A549 (cell line): Measurements from ENCODE around the gene CARD19. TPM values are rescaled to one million over a fixed set of nuclear protein-coding genes. Genes with fewer than 3 reads are reported as not detected.

ENCODE experiments used
- ATAC-seq, 2 experiments: fragments of 200-7000 bp in 1 of 2; fragments of >200 bp in 1 of 2; cut with Nextera tagmentation in 1 of 2; cut with Tn5 transposase in 1 of 2; 3 replicates each; pipeline versions ENCODE4 v1.8.0 to v1.9.1; 2018 to 2020; ENCODE audit warnings: mild to moderate bottlenecking in 1 of 2, moderate library complexity in 1 of 2
- CTCF ChIA-PET: fragments of 300-600 bp; sonication (Branson Sonifier 250); formaldehyde crosslinking; extraction: SDS; loops from one replicate; lab custom pipeline; 2021; ENCODE audit warnings: antibody characterized with exemption, inconsistent platforms; lab: Yijun Ruan, JAX
- POLR2A ChIA-PET: fragments of 350-600 bp; formaldehyde crosslinking; extraction: SDS; loops from one replicate; lab custom pipeline; 2021; ENCODE audit warnings: antibody characterized with exemption, inconsistent platforms; lab: Yijun Ruan, JAX
- DNase-seq, 2 experiments: peaks; one replicate each; pipeline versions ENCODE4 v3.0.0 to v3.0.0-alpha.2; 2011 to 2016; ENCODE audit warnings: low read depth in 1 of 2, low spot score in 1 of 2
- FAIRE-seq: peaks from 2 replicates; lab custom pipeline; 2011; peaks lifted over from hg19 to GRCh38; lab: Jason Lieb, UNC
- H3K27ac ChIP-seq, 2 experiments: fragments of >200 bp; sonication (Bioruptor Twin); formaldehyde crosslinking; 3 replicates each; pipeline ENCODE4 v1.5.1; 2016 to 2017
- H3K4me1 ChIP-seq: fragments of >200 bp; sonication (Bioruptor Twin); formaldehyde crosslinking; 3 replicates; pipeline ENCODE4 v1.6.1; 2016
- H3K4me2 ChIP-seq: fragments of >200 bp; sonication (Bioruptor Twin); formaldehyde crosslinking; 3 replicates; pipeline ENCODE4 v1.6.1; 2016
- H3K4me3 ChIP-seq: fragments of >200 bp; sonication (Bioruptor Twin); formaldehyde crosslinking; 3 replicates; pipeline ENCODE4 v1.5.1; 2016
- H3K9me3 ChIP-seq: fragments of >200 bp; sonication (Bioruptor Twin); formaldehyde crosslinking; 3 replicates; pipeline ENCODE4 v1.6.1; 2016
- BCL3 ChIP-seq: fragments of >200 bp; sonication (Bioruptor Twin); formaldehyde crosslinking; IDR thresholded peaks from 3 replicates; pipeline ENCODE4 v1.6.1; 2016
- CEBPB ChIP-seq, 2 experiments: fragments of >200 bp in 1 of 2; sonication (Bioruptor Twin) in 1 of 2; formaldehyde crosslinking in 1 of 2; IDR thresholded peaks; 2 replicates each; pipeline ENCODE4 v1.6.1; 2012 to 2016
- CHD2 ChIP-seq: fragments of 150-350 bp; IDR thresholded peaks from 2 replicates; pipeline ENCODE4 v1.6.1; 2014; ENCODE audit warnings: low read length; ENCODE audit not compliant: partially characterized antibody
- CHD4 ChIP-seq: fragments of 200-600 bp; sonication (generic); IDR thresholded peaks from 2 replicates; pipeline ENCODE4 v1.6.1; 2016; ENCODE audit warnings: antibody characterized with exemption, mild to moderate bottlenecking, borderline replicate concordance
- CTCF ChIP-seq: fragments of >200 bp; sonication (Bioruptor Twin); formaldehyde crosslinking; IDR thresholded peaks from 3 replicates; pipeline ENCODE4 v1.5.1; 2016
- E2F6 ChIP-seq: IDR thresholded peaks from 2 replicates; pipeline ENCODE4 v1.6.1; 2012; ENCODE audit warnings: low read depth, borderline replicate concordance
- EHF ChIP-seq: fragments of 250-450 bp; sonication (Bioruptor Pico); IDR thresholded peaks from 2 replicates; pipeline ENCODE4 v1.5.0; 2020; ENCODE audit warnings: mild to moderate bottlenecking
- EHMT2 ChIP-seq: fragments of 200-600 bp; sonication (generic); IDR thresholded peaks from 2 replicates; pipeline ENCODE4 v1.6.1; 2016; ENCODE audit warnings: antibody characterized with exemption, low read depth, mild to moderate bottlenecking, moderate library complexity
- EP300 ChIP-seq, 2 experiments: fragments of >200 bp; sonication (Bioruptor Twin); formaldehyde crosslinking; IDR thresholded peaks; 2 replicates in 1 of 2; 3 replicates in 1 of 2; pipeline ENCODE4 v1.6.1; 2016 to 2017
- FOSB ChIP-seq: fragments of 250-450 bp; sonication (Bioruptor Pico); IDR thresholded peaks from 2 replicates; pipeline ENCODE4 v1.5.0; 2020; ENCODE audit warnings: mild to moderate bottlenecking, moderate library complexity
- FOSL2 ChIP-seq, 2 experiments: fragments of 450-650 bp in 1 of 2; fragments of >200 bp in 1 of 2; sonication (Bioruptor Twin) in 1 of 2; formaldehyde crosslinking; IDR thresholded peaks; 2 replicates each; pipeline versions ENCODE4 v1.5.0 to v1.6.1; 2016 to 2020; ENCODE audit warnings: mild to moderate bottlenecking in 1 of 2, moderate library complexity in 1 of 2
- FOXS1 ChIP-seq: fragments of 250-450 bp; sonication (Bioruptor Pico); IDR thresholded peaks from 2 replicates; pipeline ENCODE4 v1.5.0; 2020; ENCODE audit warnings: mild to moderate bottlenecking, moderate library complexity
- GATA3 ChIP-seq: IDR thresholded peaks from 2 replicates; pipeline ENCODE4 v1.6.1; 2012; ENCODE audit warnings: borderline replicate concordance
- HDAC2 ChIP-seq: fragments of 200-600 bp; sonication (generic); IDR thresholded peaks from 2 replicates; pipeline ENCODE4 v1.6.1; 2016
- HES2 ChIP-seq: fragments of >200 bp; sonication (Bioruptor Twin); formaldehyde crosslinking; IDR thresholded peaks from 2 replicates; pipeline ENCODE4 v1.6.1; 2016
- HOXB5 ChIP-seq: fragments of 250-450 bp; sonication (Bioruptor Pico); IDR thresholded peaks from 2 replicates; pipeline ENCODE4 v1.5.0; 2020; ENCODE audit warnings: mild to moderate bottlenecking, moderate library complexity
- JUNB ChIP-seq: fragments of >200 bp; sonication (Bioruptor Twin); formaldehyde crosslinking; IDR thresholded peaks from 2 replicates; pipeline ENCODE4 v1.6.1; 2016
- MAFK ChIP-seq: fragments of 450-650 bp; IDR thresholded peaks from 2 replicates; pipeline ENCODE4 v1.6.1; 2014; ENCODE audit not compliant: partially characterized antibody
- MAX ChIP-seq: IDR thresholded peaks from 2 replicates; pipeline ENCODE4 v1.6.1; 2012
- MAZ ChIP-seq: fragments of 150-350 bp; IDR thresholded peaks from 2 replicates; pipeline ENCODE4 v1.6.1; 2014; ENCODE audit warnings: antibody characterized with exemption, low read depth, low read length, borderline replicate concordance
- MYC ChIP-seq: IDR thresholded peaks from 2 replicates; pipeline ENCODE4 v1.6.1; 2012; ENCODE audit warnings: mild to moderate bottlenecking, inconsistent platforms, low read length, improper control_type of control experiment, borderline replicate concordance
- NFE2L2 ChIP-seq: fragments of 150-350 bp; conservative IDR thresholded peaks from 2 replicates; pipeline ENCODE4 v1.6.1; 2014; ENCODE audit warnings: low read length
- POLR2A ChIP-seq: IDR thresholded peaks from 2 replicates; pipeline ENCODE4 v1.6.1; 2012; ENCODE audit warnings: mild to moderate bottlenecking, low read length
- RAD21 ChIP-seq, 2 experiments: fragments of >200 bp in 1 of 2; sonication (Bioruptor Twin) in 1 of 2; formaldehyde crosslinking in 1 of 2; IDR thresholded peaks in 1 of 2; conservative IDR thresholded peaks in 1 of 2; 2 replicates in 1 of 2; 3 replicates in 1 of 2; pipeline ENCODE4 v1.6.1; 2012 to 2018; ENCODE audit warnings: inconsistent platforms in 1 of 2
- RARB ChIP-seq: fragments of 250-450 bp; sonication (Bioruptor Pico); IDR thresholded peaks from 2 replicates; pipeline ENCODE4 v1.8.0; 2021; ENCODE audit warnings: mild to moderate bottlenecking, moderate library complexity
- RCOR1 ChIP-seq: fragments of 150-350 bp; IDR thresholded peaks from 2 replicates; pipeline ENCODE4 v1.6.1; 2014; ENCODE audit warnings: antibody characterized with exemption, low read length, low read depth
- RFX5 ChIP-seq: fragments of 450-650 bp; IDR thresholded peaks from 2 replicates; pipeline ENCODE4 v1.7.1; 2014; ENCODE audit warnings: antibody characterized with exemption, mild to moderate bottlenecking, moderate library complexity
- TFCP2L1 ChIP-seq: fragments of 250-450 bp; sonication (Bioruptor Pico); IDR thresholded peaks from 2 replicates; pipeline ENCODE4 v1.5.0; 2021; ENCODE audit warnings: mild to moderate bottlenecking
- ZC3H11A ChIP-seq: fragments of 450-650 bp; IDR thresholded peaks from 2 replicates; pipeline ENCODE4 v1.6.1; 2014; ENCODE audit warnings: antibody characterized with exemption, mild to moderate bottlenecking
- ZFP36 ChIP-seq: fragments of 450-650 bp; IDR thresholded peaks from 2 replicates; pipeline ENCODE4 v1.6.1; 2014; ENCODE audit warnings: borderline replicate concordance; ENCODE audit not compliant: partially characterized antibody
- ZNF302 ChIP-seq: fragments of 250-450 bp; sonication (Bioruptor Pico); IDR thresholded peaks from 2 replicates; pipeline ENCODE4 v1.9.0; 2021; ENCODE audit warnings: inconsistent platforms, mild to moderate bottlenecking, moderate library complexity
- WGBS: methylation state at CpG from one replicate; pipeline ENCODE4 v1.1.6; 2017; ENCODE audit errors: missing lambda C conversion rate; 5-methylcytosine and 5-hydroxymethylcytosine counted together
- polyA plus RNA-seq, 4 experiments: library from polyadenylated mRNA; depleted of rRNA in 3 of 4; stranded (reverse); fragments of >200 nt; fragmentation: RNase III in 1 of 4; extraction: RNeasy Plus Mini Kit Qiagen cat#74134 plus additional on column Dnase treatment in 1 of 4; gene quantifications; 2 replicates in 3 of 4; 3 replicates in 1 of 4; pipeline ENCODE4 v1.2.3, GENCODE V29; 2011 to 2017

The CARD19 gene
- polyA plus RNA-seq, 2 of the 4 experiments (the other 2 are of a cell fraction): 27.6 to 30.3 TPM

GRCh38 chr9:93119703-93119952 is 23.6 kb downstream of the CARD19 start:
- ATAC-seq (peak in 1 of 2 experiments; percentile 5; a peak in 2 of 6 replicates), FAIRE-seq (no peak), DNase-seq (no peak)
- H3K27ac ChIP-seq: peak overlapping the region; percentile 85 to 95
- H3K9me3 ChIP-seq: no peaks in the 10 kb centered on the region
- CTCF ChIA-PET: interaction anchor here (1.0 to 8.0 kb wide), 14 partner anchors 11 to 447 kb away, joined by 3 to 109 read pairs (median 5); partner anchors contain the start of gene NINJ1
- WGBS: 53% methylated on average over 5 of the region's 5 CpGs
- no peak overlapping the region for H3K4me3 ChIP-seq
- POLR2A ChIA-PET: interaction anchor here (0.6 to 1.8 kb wide), 5 partner anchors 11 to 24 kb away, joined by 3 to 35 read pairs (median 5); partner anchors contain the start of genes CARD19 and NINJ1
- peaks cover 36% of the 10 kb centered on the region for H3K4me1 ChIP-seq
- H3K4me2 ChIP-seq: peak overlapping the region; percentile 68
- no peak for TF ChIP-seq ZC3H11A
- no peak for TF ChIP-seq MAFK
- no peak for TF ChIP-seq CHD4
- no peak for TF ChIP-seq ZNF302 (CRISPR knock-in tag)
- TF ChIP-seq CHD2: no peak
- no peak for TF ChIP-seq RARB (CRISPR knock-in tag)
- no peak for TF ChIP-seq HDAC2
- no peak for TF ChIP-seq CTCF
- TF ChIP-seq HES2: no peak
- TF ChIP-seq FOSB: no peak
- TF ChIP-seq EHMT2: no peak
- TF ChIP-seq, all 56 proteins: peak for 0

GRCh38 chr9:93119953-93120845 is 24.2 kb downstream of the CARD19 start:
- 50% methylated on average over 20 of the region's 23 CpGs for WGBS
- ChIA-PET CTCF (interaction anchor here (0.6 to 8.0 kb wide), 16 partner anchors 10 to 446 kb away, joined by 3 to 109 read pairs (median 4); partner anchors contain the start of gene NINJ1), POLR2A (interaction anchor here (0.6 to 1.8 kb wide), 6 partner anchors 10 to 24 kb away, joined by 3 to 35 read pairs (median 4); partner anchors contain the start of genes CARD19 and NINJ1)
- peak; percentile 78 to 91 for ATAC-seq
- Histone ChIP-seq H3K27ac (peak overlapping the region; percentile 85 to 95), H3K9me3 (no peaks in the 10 kb centered on the region), H3K4me2 (peak overlapping the region; percentile 68), H3K4me1 (peaks cover 30% of the 10 kb centered on the region), H3K4me3 (no peak overlapping the region)
- peak; percentile 89 for DNase-seq
- FAIRE-seq: peak; percentile 23
- TF ChIP-seq TFCP2L1: no peak
- no peak for TF ChIP-seq GATA3
- no peak for TF ChIP-seq FOXS1
- TF ChIP-seq JUNB: 0 out of 2 replicates have a peak, but pooled peaks have one; percentile 16
- TF ChIP-seq MAFK: peak; percentile 46
- TF ChIP-seq BCL3: no peak
- no peak for TF ChIP-seq RCOR1
- TF ChIP-seq EP300 (IDR thresholded peaks at IDR 0.05): no peak
- TF ChIP-seq ZNF302 (CRISPR knock-in tag): no peak
- TF ChIP-seq POLR2A: no peak
- no peak for TF ChIP-seq MAZ
- 0 out of 2 replicates have a peak, but pooled peaks have one; percentile 51 for TF ChIP-seq E2F6
- no peak for TF ChIP-seq HOXB5 (CRISPR knock-in tag)
- no peak for TF ChIP-seq NFE2L2
- TF ChIP-seq MAX: peak; percentile 86
- TF ChIP-seq RAD21 (conservative IDR thresholded peaks at IDR 0.05 in 1 of 2, IDR thresholded peaks at IDR 0.05 in 1 of 2): no peak; a peak in 1 of 5 replicates
- TF ChIP-seq MYC: no peak
- no peak for TF ChIP-seq FOSL2 (IDR thresholded peaks at IDR 0.05)
- peak; percentile 71 for TF ChIP-seq FOSL2 (CRISPR knock-in tag; IDR thresholded peaks at IDR 0.05)
- TF ChIP-seq ZFP36: no peak
- TF ChIP-seq EHF (CRISPR knock-in tag): no peak
- TF ChIP-seq CEBPB (IDR thresholded peaks at IDR 0.05): peak; percentile 32 to 67; a peak in 3 of 4 replicates
- no peak for TF ChIP-seq EHMT2
- no peak for TF ChIP-seq RFX5
